Fibroblast of villous mesenchyme (primary cell): ENCODE results near the gene SLC11A2. TPM values are rescaled to one million over a fixed set of nuclear protein-coding genes. Genes with fewer than 3 reads are reported as not detected.

Experiments used
- DNase-seq: peaks from one replicate; pipeline ENCODE4 v3.0.0-alpha.2; 2010; ENCODE audit warnings: low read depth
- H3K4me3 ChIP-seq: 2 replicates; pipeline ENCODE4 v1.5.1; 2011; ENCODE audit warnings: low read depth, mild to moderate bottlenecking, low read length
- total RNA-seq: library from RNA; depleted of rRNA; stranded (reverse); fragments of >200 nt; gene quantifications from 2 replicates; pipeline ENCODE4 v1.2.3, GENCODE V29; 2012
- TF ChIP-seq, protein P1 (sequence below): IDR thresholded peaks from 2 replicates; pipeline ENCODE4 v1.5.1; 2012; ENCODE audit warnings: low read depth, mild to moderate bottlenecking, low read length; ENCODE audit not compliant: insufficient read depth

Gene SLC11A2
- total RNA-seq, 1 donor: 56.6 TPM

DNA sequence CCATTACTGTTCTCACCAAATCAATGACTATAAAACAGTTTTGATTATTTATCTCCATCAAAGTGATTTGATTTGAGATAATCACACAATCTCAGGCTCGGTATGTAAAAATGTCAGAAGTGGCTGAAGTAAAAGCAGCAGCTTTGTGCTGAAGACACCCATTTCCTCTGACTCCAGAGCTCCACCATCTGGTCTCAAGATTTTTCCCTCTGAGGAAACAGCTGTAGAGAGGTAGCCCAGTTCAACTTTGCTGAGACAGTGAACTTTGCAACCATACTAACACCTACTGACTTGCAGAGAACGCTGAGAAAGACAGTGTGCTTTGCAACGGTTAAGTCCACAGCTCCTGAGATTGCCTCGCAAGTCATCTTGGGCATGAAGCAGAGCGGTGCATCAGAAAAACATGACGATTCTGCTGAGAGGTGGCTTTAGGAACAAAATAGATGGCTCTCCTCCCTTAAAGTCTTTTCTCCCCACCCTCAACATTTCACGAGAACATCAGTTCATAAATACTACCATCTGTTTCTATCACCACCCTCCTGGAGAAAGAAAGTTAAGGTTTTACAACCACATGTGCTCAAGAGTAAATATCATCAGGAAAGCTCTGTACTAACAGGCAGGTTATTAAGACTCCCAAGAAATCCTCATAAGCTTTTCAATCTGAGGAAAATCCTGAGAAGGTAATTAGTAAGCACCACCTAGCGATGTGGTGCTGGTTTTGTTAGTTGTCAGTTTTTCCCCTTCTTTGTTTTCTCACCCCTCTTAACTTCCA, 39.0 kb downstream of the SLC11A2 start:
- no peak overlapping the region for H3K4me3 ChIP-seq
- TF ChIP-seq, protein P1, sequence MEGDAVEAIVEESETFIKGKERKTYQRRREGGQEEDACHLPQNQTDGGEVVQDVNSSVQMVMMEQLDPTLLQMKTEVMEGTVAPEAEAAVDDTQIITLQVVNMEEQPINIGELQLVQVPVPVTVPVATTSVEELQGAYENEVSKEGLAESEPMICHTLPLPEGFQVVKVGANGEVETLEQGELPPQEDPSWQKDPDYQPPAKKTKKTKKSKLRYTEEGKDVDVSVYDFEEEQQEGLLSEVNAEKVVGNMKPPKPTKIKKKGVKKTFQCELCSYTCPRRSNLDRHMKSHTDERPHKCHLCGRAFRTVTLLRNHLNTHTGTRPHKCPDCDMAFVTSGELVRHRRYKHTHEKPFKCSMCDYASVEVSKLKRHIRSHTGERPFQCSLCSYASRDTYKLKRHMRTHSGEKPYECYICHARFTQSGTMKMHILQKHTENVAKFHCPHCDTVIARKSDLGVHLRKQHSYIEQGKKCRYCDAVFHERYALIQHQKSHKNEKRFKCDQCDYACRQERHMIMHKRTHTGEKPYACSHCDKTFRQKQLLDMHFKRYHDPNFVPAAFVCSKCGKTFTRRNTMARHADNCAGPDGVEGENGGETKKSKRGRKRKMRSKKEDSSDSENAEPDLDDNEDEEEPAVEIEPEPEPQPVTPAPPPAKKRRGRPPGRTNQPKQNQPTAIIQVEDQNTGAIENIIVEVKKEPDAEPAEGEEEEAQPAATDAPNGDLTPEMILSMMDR: peak; percentile 66
- peak; percentile 78 for DNase-seq

DNA sequence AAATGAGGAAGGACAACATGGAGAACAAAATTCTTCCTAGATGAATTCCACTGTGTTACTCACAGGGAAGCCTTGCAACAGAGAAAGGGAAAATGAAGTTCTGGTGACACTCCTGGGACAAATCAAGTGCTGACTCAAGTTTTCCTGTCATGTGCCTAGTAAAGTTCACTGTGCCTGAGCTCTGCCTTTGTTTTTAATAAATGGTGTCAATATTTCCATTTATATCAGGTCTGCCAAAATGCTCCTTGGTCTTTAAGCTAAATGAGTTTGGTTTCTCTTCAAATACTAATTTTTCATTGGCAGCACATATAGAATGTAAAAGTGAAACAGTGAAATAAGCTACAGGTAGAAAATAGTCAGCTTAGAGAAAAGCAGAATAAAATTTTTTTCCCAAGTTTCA, 40.9 kb downstream of the SLC11A2 start:
- H3K4me3 ChIP-seq: no peak overlapping the region
- TF ChIP-seq, protein P1: no peak
- DNase-seq: peak; percentile 78

DNA sequence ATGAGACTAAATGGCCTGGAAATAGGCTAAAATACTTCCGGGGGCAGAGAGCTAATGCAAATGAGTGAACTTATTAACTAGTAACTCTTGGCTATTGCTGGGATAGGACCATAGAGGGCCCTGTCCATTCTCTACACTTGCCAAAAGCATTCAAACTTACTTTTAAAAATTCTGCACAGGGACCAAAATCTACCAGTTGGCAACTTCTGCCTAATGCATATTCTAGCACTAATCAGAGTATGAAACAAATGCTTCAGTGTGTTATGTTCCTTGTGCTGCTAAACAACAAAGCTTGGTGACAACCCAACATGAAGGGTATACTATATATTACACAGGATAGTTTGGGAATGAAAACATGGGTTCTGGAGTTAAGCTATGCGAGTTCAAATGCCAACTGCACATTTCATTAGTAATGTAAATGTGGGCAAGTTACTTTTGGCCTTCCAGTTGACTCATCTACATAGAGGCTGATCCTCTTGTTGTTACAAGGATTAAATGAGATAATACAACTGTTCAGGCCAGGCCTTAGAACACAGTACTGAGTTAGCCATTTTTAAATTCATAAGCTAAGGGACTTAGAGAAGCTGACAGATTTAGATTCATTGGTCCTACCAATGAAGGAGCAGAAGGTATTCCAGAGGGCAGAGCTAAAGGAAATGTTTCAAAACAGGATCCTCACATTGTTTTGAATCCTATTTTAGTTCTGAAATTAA, 41.4 kb downstream of the SLC11A2 start:
- H3K4me3 ChIP-seq: no peak overlapping the region
- TF ChIP-seq, protein P1: no peak
- peak; percentile 23 for DNase-seq

DNA sequence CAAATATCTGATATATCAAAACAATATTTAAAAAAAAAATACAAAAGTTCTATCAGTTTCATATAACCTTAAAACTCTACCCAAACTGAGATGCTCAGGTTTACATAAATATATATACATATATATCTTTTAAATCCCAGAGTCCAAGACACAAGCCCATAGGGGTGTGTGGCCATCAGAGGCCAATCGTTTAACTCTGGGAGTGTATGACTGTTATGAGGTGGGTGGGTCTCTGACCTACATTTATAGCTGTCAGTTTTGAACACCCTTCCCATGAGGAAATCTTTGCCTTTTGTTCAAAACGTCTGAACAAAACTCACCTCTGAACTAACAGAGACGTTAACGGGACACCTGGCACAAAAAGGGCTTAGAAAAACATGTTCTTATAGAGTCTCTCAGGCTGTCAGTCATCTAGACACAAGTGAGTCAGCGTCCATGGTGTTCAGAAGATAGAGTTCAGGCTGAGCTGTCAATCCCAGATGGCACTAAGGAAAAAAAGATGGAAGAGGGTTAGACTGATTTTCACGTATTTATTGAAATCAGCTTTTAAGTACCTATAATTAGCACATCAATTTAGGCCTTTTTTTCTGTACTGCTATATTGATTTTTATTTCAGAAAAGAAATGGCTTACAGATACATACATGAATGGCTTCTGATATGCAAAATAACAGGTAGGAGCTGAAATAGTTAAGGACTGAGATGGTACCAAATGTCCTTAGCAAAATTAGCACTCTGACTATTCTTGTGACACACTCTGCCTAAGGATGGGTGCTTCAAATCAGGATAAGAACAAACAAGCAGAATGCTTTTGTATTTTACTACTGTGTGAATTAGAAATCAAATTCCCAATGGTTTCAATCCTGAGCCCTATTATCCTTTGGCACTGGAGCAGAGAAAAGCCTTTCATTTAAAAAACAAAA, 44.6 kb downstream of the SLC11A2 start:
- no peak overlapping the region for H3K4me3 ChIP-seq
- DNase-seq: no peak
- TF ChIP-seq, protein P1: no peak

DNA sequence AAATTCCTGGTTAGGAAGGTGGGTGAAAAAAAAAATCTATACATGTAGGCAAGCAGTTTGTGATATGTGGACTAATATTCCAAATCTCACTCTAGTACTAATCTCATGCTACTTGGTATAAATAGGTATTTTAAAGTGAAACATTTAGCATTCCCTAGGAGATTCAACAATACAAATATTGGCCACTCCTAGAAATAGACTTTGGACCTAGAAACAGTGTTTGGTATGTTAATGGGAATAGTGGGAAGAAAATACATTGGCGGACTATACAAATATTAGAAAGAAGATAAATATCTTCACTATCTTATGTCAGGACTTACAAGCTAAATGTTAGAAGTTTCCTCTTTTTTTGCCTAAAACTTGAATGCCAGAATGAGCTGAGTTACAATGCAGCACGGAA, 45.6 kb downstream of the SLC11A2 start:
- no peak overlapping the region for H3K4me3 ChIP-seq
- DNase-seq: no peak
- TF ChIP-seq, protein P1: no peak

DNA sequence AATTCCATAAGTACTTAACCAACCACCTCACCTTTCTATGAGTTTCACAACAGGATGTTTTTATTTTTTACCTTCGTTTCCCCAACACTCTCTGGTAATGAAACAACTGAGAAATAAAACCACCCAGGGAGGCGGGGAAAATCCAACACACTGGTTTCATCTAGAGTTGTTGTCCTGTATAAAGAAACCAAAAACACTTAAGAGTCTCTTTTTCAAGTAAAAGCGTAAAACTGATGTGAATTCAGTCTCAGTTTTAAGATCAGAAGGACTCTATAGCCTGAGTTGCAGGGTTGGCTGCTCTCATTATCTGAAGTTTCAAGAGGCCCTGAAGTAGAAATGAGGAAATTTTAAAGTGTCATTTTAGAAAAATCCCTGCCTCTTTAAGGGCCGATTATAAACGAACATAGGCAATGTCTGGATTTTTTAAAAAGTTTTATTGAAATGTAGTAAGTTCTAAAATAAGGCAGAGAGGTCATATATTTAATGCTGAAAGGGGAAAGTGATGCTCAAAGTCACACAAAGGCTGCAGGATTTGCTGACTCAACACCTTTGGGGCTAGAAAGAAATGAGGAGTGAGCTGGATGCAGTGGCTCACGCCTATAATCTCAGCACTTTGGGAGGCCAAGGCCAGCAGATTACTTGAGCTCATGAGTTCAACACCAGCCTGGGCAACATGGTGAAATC, 46.7 kb downstream of the SLC11A2 start:
- TF ChIP-seq, protein P1: no peak
- H3K4me3 ChIP-seq: no peak overlapping the region
- DNase-seq: no peak
